OCI-LY7 (cell line): ENCODE data around the gene TMX4. TPM values are rescaled to one million over a fixed set of nuclear protein-coding genes. Genes with fewer than 3 reads are reported as not detected.

ENCODE experiments used
- BruUV-seq: library from RNA; stranded (reverse); fragments of 400-500 nt; replicated peaks from 2 replicates; lab custom pipeline; 2021; lab: Mats Ljungman, UMichigan
- CTCF ChIA-PET: fragments of 300-600 bp; sonication (Branson Sonifier 250); formaldehyde crosslinking; loops from one replicate; lab custom pipeline; 2022; ENCODE audit warnings: antibody characterized with exemption; ENCODE audit not compliant: unreplicated experiment; lab: Charles Lee
- POLR2A ChIA-PET: fragments of 300-600 bp; sonication (Branson Sonifier 250); formaldehyde crosslinking; loops from one replicate; lab custom pipeline; 2022; ENCODE audit warnings: antibody characterized with exemption; lab: Charles Lee
- DNase-seq: peaks from one replicate; pipeline ENCODE4 v3.0.0-alpha.2; 2015; ENCODE audit warnings: low spot score
- H2AFZ ChIP-seq: fragments of 200-600 bp; sonication (generic), shearing (Covaris generic); 2 replicates; pipeline ENCODE4 v1.6.1; 2014; ENCODE audit warnings: mild to moderate bottlenecking, antibody characterized with exemption, low read length, moderate library complexity
- H3K27ac ChIP-seq: fragments of 200-600 bp; sonication (generic); 2 replicates; pipeline ENCODE4 v1.5.1; 2014; ENCODE audit warnings: mixed run types, low read depth, mild to moderate bottlenecking, moderate library complexity, low read length, inconsistent platforms; ENCODE audit not compliant: poor library complexity, severe bottlenecking
- H3K36me3 ChIP-seq: fragments of 200-600 bp; sonication (generic); 2 replicates; pipeline ENCODE4 v1.6.1; 2014; ENCODE audit warnings: mild to moderate bottlenecking, antibody characterized with exemption, low read length, moderate library complexity, mixed read lengths; ENCODE audit not compliant: insufficient read depth
- H3K4me1 ChIP-seq: fragments of 200-600 bp; sonication (generic); 2 replicates; pipeline ENCODE4 v1.5.1; 2014; ENCODE audit warnings: mild to moderate bottlenecking, low read length; ENCODE audit not compliant: insufficient read depth, poor library complexity, severe bottlenecking
- H3K4me2 ChIP-seq: fragments of 200-600 bp; sonication (generic); 2 replicates; pipeline ENCODE4 v1.6.1; 2014; ENCODE audit warnings: mild to moderate bottlenecking, low read length
- H3K4me3 ChIP-seq: fragments of 200-600 bp; sonication (generic); 2 replicates; pipeline ENCODE4 v1.5.1; 2014; ENCODE audit warnings: mild to moderate bottlenecking, low read depth, low read length; ENCODE audit not compliant: poor library complexity, severe bottlenecking
- H3K79me2 ChIP-seq: fragments of 200-600 bp; sonication (generic); 2 replicates; pipeline ENCODE4 v1.6.1; 2016; ENCODE audit warnings: low read depth, mild to moderate bottlenecking, low read length, moderate library complexity, mixed read lengths; ENCODE audit not compliant: insufficient read depth
- H3K9me2 ChIP-seq: fragments of 200-600 bp; sonication (generic); 2 replicates; pipeline ENCODE4 v1.6.1; 2016; ENCODE audit warnings: mild to moderate bottlenecking, low read length, mixed read lengths; ENCODE audit not compliant: insufficient read depth
- H3K9me3 ChIP-seq: fragments of 200-600 bp; sonication (generic); 2 replicates; pipeline ENCODE4 v1.6.1; 2014; ENCODE audit warnings: mild to moderate bottlenecking, mixed run types, low read length, mixed read lengths
- H4K20me1 ChIP-seq: fragments of 200-600 bp; sonication (generic); 2 replicates; pipeline ENCODE4 v1.6.1; 2014; ENCODE audit warnings: mild to moderate bottlenecking, antibody characterized with exemption, low read length, moderate library complexity, mixed read lengths; ENCODE audit not compliant: insufficient read depth
- CTCF ChIP-seq: fragments of 200-600 bp; sonication (generic); conservative IDR thresholded peaks from 2 replicates; pipeline ENCODE4 v1.5.1; 2014; ENCODE audit warnings: mild to moderate bottlenecking, antibody characterized with exemption, low read length, moderate library complexity, mixed read lengths
- EZH2phosphoT487 ChIP-seq: fragments of 200-600 bp; sonication (generic); IDR thresholded peaks from 2 replicates; pipeline ENCODE4 v1.6.1; 2018; ENCODE audit warnings: low read depth, borderline replicate concordance, mild to moderate bottlenecking, mixed run types, antibody characterized with exemption, low read length, moderate library complexity, mixed read lengths
- intact Hi-C: fragments of 100-400 bp; cut with micrococcal nuclease; formaldehyde crosslinking; loops from one replicate; pipeline ENCODE4 v1.10.0; 2022; ENCODE audit not compliant: unreplicated experiment
- total RNA-seq, 2 experiments: library from RNA; depleted of rRNA in 1 of 2; stranded (reverse); fragments of >200 nt in 1 of 2; shearing (Covaris generic) in 1 of 2; gene quantifications; 2 replicates each; pipeline ENCODE4 v1.2.3, GENCODE V29; 2014 to 2022

Gene TMX4
- total RNA-seq, 2 experiments from 2014 or later: 22.4 to 71.3 TPM

- BruUV-seq: no TSS peak
These were observed 2.1 kb upstream of the TMX4 start for GRCh38 chr20:8021541-8022269.

GRCh38 chr20:8020314-8021079 is 936 bp upstream of the TMX4 start:
- H3K79me2 ChIP-seq: peaks cover 30% of the 10 kb centered on the region; the same call in 1 of the 2 replicates
- H3K4me3 ChIP-seq: peak overlapping the region; percentile 92
- H3K36me3 ChIP-seq: peaks cover 7% of the 10 kb centered on the region; the same call in 1 of the 2 replicates
- no TSS peak for BruUV-seq
- no peaks in the 10 kb centered on the region for H3K9me2 ChIP-seq
- H2AFZ ChIP-seq: peak overlapping the region; percentile 90
- H3K9me3 ChIP-seq: no peaks in the 10 kb centered on the region
- TF ChIP-seq EZH2phosphoT487 (no peak), CTCF (no peak)
- ChIA-PET POLR2A (interaction anchor here (0.6 to 2.7 kb wide), 9 partner anchors 9 to 987 kb away, joined by 3 to 12 read pairs (median 4); no protein-coding TSS in a partner anchor), CTCF (no interaction called here)
- H3K4me2 ChIP-seq: peak overlapping the region; percentile 92
- peak; percentile 82 for DNase-seq
- H4K20me1 ChIP-seq: peaks cover 4% of the 10 kb centered on the region
- H3K27ac ChIP-seq: peak overlapping the region; percentile 88
- peaks cover 30% of the 10 kb centered on the region for H3K4me1 ChIP-seq
- intact Hi-C loops: loop anchor here (2.0 to 5.0 kb wide), 2 partner anchors 377 to 516 kb away; no protein-coding TSS in a partner anchor

More at GRCh38 chr20:8021541-8022269, 2.1 kb upstream of the TMX4 start:
- Histone ChIP-seq H3K9me2 (no peaks in the 10 kb centered on the region), H3K4me3 (no peak overlapping the region), H4K20me1 (peaks cover 4% of the 10 kb centered on the region; the same call in 1 of the 2 replicates), H3K36me3 (no peaks in the 10 kb centered on the region), H3K79me2 (peaks cover 18% of the 10 kb centered on the region; the same call in 1 of the 2 replicates), H3K27ac (no peak overlapping the region), H3K4me1 (peaks cover 30% of the 10 kb centered on the region), H3K9me3 (no peaks in the 10 kb centered on the region), H2AFZ (peak overlapping the region; percentile 90; the same call in 1 of the 2 replicates), H3K4me2 (peak overlapping the region; percentile 92; the same call in 1 of the 2 replicates)
- ChIA-PET CTCF (no interaction called here), POLR2A (interaction anchor here (0.8 to 2.7 kb wide), 9 partner anchors 9 to 380 kb away, joined by 3 to 12 read pairs (median 4); no protein-coding TSS in a partner anchor)
- intact Hi-C loops: loop anchor here (2.0 to 5.0 kb wide), 2 partner anchors 376 to 515 kb away; no protein-coding TSS in a partner anchor
- no peak for DNase-seq
- TF ChIP-seq CTCF (no peak), EZH2phosphoT487 (no peak)
